ENCODE measurements around the gene TLNRD1. TPM values are rescaled to one million over a fixed set of nuclear protein-coding genes. Genes with fewer than 3 reads are reported as not detected.

Gene TLNRD1
- total RNA-seq, 1 experiment from 2014 or later = 22.5 TPM

DNA sequence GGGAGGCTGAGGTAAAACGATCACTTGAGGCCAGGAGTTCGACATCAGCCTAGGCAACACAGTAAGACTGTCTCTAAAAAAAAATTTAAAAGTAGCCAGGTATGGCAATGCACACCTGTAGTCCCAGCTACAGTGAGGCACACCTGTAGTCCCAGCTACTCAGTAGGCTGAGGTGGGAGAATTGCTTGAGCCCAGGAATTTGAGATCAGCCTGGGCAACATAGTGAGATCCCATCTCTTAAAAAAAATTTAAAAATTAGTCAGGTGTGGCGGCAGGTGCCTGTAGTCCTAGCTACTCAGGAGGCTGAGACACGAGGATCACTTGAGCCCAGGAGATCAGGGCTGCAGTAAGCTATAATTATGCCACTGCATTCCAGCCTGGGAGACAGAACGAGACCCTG lies 17.9 kb upstream of the TLNRD1 start:
- Histone ChIP-seq H3K36me3 (ENCODE audit: control insufficient read depth in 1 of 2, insufficient read depth in 2 of 2, low read length in 2 of 2) (peaks cover 19 to 23% of the 10 kb centered on the region in 2 experiments; a peak in 3 of 4 replicates), H3K9me2 (ENCODE audit: insufficient read depth) (no peaks in the 10 kb centered on the region), H3K4me1 (ENCODE audit: control insufficient read depth in 1 of 2, insufficient read depth in 2 of 2, low read length in 2 of 2) (peaks cover 6 to 15% of the 10 kb centered on the region in 2 experiments; a peak in 2 of 4 replicates), H3K9me3 (ENCODE audit: control insufficient read depth in 1 of 2, insufficient read depth in 1 of 2, low read depth in 1 of 2, low read length in 2 of 2) (no peaks in the 10 kb centered on the region), H2AFZ (ENCODE audit: low read depth, low read length, poor library complexity, severe bottlenecking) (no peak overlapping the region), H4K20me1 (ENCODE audit: insufficient read depth) (no peaks in the 10 kb centered on the region), H3K4me2 (ENCODE audit: low read length) (no peak overlapping the region), H3K27ac (ENCODE audit: low read depth, low read length) (no peak overlapping the region), H3K27me3 (ENCODE audit: insufficient read depth, low read length) (no peaks in the 10 kb centered on the region), H3K9ac (ENCODE audit: low read length) (no peak overlapping the region), H3K79me2 (ENCODE audit: insufficient read depth, low read length) (peaks cover 66% of the 10 kb centered on the region), H3K4me3 (replicated peaks in 1 of 2; ENCODE audit: low read depth in 1 of 2, low read length in 2 of 2) (no peak overlapping the region)
- ChIA-PET RAD21 (ENCODE audit: low non-redundant PET in 1 of 2, low total read pairs in 2 of 2, uncharacterized antibody in 2 of 2, unreplicated experiment in 2 of 2) (no interaction called here), POLR2A (no interaction called here), CTCF (interaction anchor here (1.7 kb wide), 1 partner anchor 283 kb away, joined by 3 read pairs; no protein-coding TSS in a partner anchor)
- TF ChIP-seq TCF7L2 (IDR thresholded peaks at IDR 0.05; ENCODE audit: borderline replicate concordance, extremely low read depth, insufficient read depth, insufficient read length) (no peak), CTCF (IDR thresholded peaks at IDR 0.05 in 2 of 3, conservative IDR thresholded peaks at IDR 0.05 in 1 of 3; ENCODE audit: borderline replicate concordance in 1 of 3, insufficient read depth in 1 of 3, low read depth in 2 of 3, low read length in 2 of 3) (no peak), ELF1 (IDR thresholded peaks at IDR 0.05; ENCODE audit: borderline replicate concordance, low read depth) (no peak), EGR1 (IDR thresholded peaks at IDR 0.05; ENCODE audit: low read depth) (no peak), ZFX (IDR thresholded peaks at IDR 0.05) (no peak), RAD21 (IDR thresholded peaks at IDR 0.05; ENCODE audit: low read depth) (no peak), POLR2AphosphoS5 (IDR thresholded peaks at IDR 0.05; ENCODE audit: low read depth, low read length) (no peak), YY1 (IDR thresholded peaks at IDR 0.05; ENCODE audit: extremely low read depth, insufficient replicate concordance, low read depth, low read length) (no peak), SIN3A (IDR thresholded peaks at IDR 0.05; ENCODE audit: low read depth) (no peak), EZH2 (IDR thresholded peaks at IDR 0.05) (no peak), JUND (IDR thresholded peaks at IDR 0.05) (no peak), CEBPB (IDR thresholded peaks at IDR 0.05; ENCODE audit: low read depth) (no peak), SRF (IDR thresholded peaks at IDR 0.05; ENCODE audit: low read depth) (no peak)
- TF ChIP-seq, protein P1, sequence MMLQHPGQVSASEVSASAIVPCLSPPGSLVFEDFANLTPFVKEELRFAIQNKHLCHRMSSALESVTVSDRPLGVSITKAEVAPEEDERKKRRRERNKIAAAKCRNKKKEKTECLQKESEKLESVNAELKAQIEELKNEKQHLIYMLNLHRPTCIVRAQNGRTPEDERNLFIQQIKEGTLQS (IDR thresholded peaks at IDR 0.05) = no peak
- TF ChIP-seq, protein P2, sequence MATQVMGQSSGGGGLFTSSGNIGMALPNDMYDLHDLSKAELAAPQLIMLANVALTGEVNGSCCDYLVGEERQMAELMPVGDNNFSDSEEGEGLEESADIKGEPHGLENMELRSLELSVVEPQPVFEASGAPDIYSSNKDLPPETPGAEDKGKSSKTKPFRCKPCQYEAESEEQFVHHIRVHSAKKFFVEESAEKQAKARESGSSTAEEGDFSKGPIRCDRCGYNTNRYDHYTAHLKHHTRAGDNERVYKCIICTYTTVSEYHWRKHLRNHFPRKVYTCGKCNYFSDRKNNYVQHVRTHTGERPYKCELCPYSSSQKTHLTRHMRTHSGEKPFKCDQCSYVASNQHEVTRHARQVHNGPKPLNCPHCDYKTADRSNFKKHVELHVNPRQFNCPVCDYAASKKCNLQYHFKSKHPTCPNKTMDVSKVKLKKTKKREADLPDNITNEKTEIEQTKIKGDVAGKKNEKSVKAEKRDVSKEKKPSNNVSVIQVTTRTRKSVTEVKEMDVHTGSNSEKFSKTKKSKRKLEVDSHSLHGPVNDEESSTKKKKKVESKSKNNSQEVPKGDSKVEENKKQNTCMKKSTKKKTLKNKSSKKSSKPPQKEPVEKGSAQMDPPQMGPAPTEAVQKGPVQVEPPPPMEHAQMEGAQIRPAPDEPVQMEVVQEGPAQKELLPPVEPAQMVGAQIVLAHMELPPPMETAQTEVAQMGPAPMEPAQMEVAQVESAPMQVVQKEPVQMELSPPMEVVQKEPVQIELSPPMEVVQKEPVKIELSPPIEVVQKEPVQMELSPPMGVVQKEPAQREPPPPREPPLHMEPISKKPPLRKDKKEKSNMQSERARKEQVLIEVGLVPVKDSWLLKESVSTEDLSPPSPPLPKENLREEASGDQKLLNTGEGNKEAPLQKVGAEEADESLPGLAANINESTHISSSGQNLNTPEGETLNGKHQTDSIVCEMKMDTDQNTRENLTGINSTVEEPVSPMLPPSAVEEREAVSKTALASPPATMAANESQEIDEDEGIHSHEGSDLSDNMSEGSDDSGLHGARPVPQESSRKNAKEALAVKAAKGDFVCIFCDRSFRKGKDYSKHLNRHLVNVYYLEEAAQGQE (IDR thresholded peaks at IDR 0.05; ENCODE audit: low read depth) = no peak
- DNase-seq (ENCODE audit: low read depth, low spot score) (no peak), ATAC-seq (no peak)
- intact Hi-C loops (cut with micrococcal nuclease) = no loop called here
- BruUV-seq (replicated peaks) = no TSS peak

All from HCT116 (cell line).